Loucy (cell line): ENCODE data around the gene TTYH3.

Experiments
- EZH2phosphoT487 ChIP-seq: fragments of 200-600 bp; IDR thresholded peaks from 2 replicates; pipeline ENCODE4 v1.6.1; 2018; ENCODE audit warnings: antibody characterized with exemption, mild to moderate bottlenecking, moderate library complexity, borderline replicate concordance
- TF ChIP-seq, protein P1 (sequence below): fragments of 200-600 bp; sonication (generic); conservative IDR thresholded peaks from 2 replicates; pipeline ENCODE4 v1.5.1; 2014; ENCODE audit warnings: mild to moderate bottlenecking, antibody characterized with exemption, low read length

- TF ChIP-seq, protein P1, sequence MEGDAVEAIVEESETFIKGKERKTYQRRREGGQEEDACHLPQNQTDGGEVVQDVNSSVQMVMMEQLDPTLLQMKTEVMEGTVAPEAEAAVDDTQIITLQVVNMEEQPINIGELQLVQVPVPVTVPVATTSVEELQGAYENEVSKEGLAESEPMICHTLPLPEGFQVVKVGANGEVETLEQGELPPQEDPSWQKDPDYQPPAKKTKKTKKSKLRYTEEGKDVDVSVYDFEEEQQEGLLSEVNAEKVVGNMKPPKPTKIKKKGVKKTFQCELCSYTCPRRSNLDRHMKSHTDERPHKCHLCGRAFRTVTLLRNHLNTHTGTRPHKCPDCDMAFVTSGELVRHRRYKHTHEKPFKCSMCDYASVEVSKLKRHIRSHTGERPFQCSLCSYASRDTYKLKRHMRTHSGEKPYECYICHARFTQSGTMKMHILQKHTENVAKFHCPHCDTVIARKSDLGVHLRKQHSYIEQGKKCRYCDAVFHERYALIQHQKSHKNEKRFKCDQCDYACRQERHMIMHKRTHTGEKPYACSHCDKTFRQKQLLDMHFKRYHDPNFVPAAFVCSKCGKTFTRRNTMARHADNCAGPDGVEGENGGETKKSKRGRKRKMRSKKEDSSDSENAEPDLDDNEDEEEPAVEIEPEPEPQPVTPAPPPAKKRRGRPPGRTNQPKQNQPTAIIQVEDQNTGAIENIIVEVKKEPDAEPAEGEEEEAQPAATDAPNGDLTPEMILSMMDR = no peak
- TF ChIP-seq EZH2phosphoT487 = no peak
Measured at GRCh38 chr7:2651847-2652735, 20.3 kb downstream of the TTYH3 start.
